Measurements from ENCODE around the gene NAXD.

- TF ChIP-seq POLR2A (IDR thresholded peaks at IDR 0.05; ENCODE audit: low read length), result no peak
- TF ChIP-seq GATA1 (IDR thresholded peaks at IDR 0.05; ENCODE audit: low read depth, low read length), result no peak
These were observed 15.3 kb downstream of the NAXD start for GRCh38 chr13:110630566-110631119.
